Karpas-422 (cell line): ENCODE data around the gene XPO6. TPM values are rescaled to one million over a fixed set of nuclear protein-coding genes. Genes with fewer than 3 reads are reported as not detected.

Source experiments
- DNase-seq: peaks from one replicate; pipeline ENCODE4 v3.0.0-alpha.2; 2015
- H2AFZ ChIP-seq: fragments of 200-600 bp; sonication (generic); 2 replicates; pipeline ENCODE4 v1.6.1; 2014; ENCODE audit warnings: antibody characterized with exemption, low read length, mixed read lengths
- H3K27ac ChIP-seq: fragments of 200-600 bp; sonication (generic); 2 replicates; pipeline ENCODE4 v1.5.1; 2014; ENCODE audit warnings: mild to moderate bottlenecking, low read length, moderate library complexity
- H3K27me3 ChIP-seq: fragments of 200-600 bp; sonication (generic); 2 replicates; pipeline ENCODE4 v1.6.1; 2014; ENCODE audit warnings: low read length, mixed read lengths
- H3K36me3 ChIP-seq: fragments of 200-600 bp; sonication (generic); 2 replicates; pipeline ENCODE4 v1.6.1; 2014; ENCODE audit warnings: low read length, mixed read lengths; ENCODE audit not compliant: insufficient read depth
- H3K4me1 ChIP-seq: fragments of 200-600 bp; sonication (generic); 2 replicates; pipeline ENCODE4 v1.6.1; 2014; ENCODE audit warnings: mild to moderate bottlenecking, low read length, mixed read lengths
- H3K4me2 ChIP-seq: fragments of 200-600 bp; sonication (generic); 2 replicates; pipeline ENCODE4 v1.6.1; 2014; ENCODE audit warnings: low read length, low read depth, mild to moderate bottlenecking; ENCODE audit not compliant: poor library complexity, severe bottlenecking
- H3K4me3 ChIP-seq: fragments of 200-600 bp; sonication (generic); 2 replicates; pipeline ENCODE4 v1.5.1; 2014; ENCODE audit warnings: mild to moderate bottlenecking, antibody characterized with exemption, low read length, mixed read lengths
- H3K79me2 ChIP-seq: fragments of 200-600 bp; sonication (generic); 2 replicates; pipeline ENCODE4 v1.6.1; 2014; ENCODE audit warnings: mild to moderate bottlenecking, low read length, mixed read lengths
- H3K9ac ChIP-seq: fragments of 200-600 bp; sonication (generic); 2 replicates; pipeline ENCODE4 v1.6.0; 2014; ENCODE audit warnings: low read length
- H3K9me2 ChIP-seq: fragments of 200-600 bp; sonication (generic), shearing (Covaris generic); replicated peaks from 2 replicates; pipeline ENCODE4 v1.6.0; 2014; ENCODE audit warnings: mild to moderate bottlenecking, low read length, moderate library complexity; ENCODE audit not compliant: insufficient read depth
- H3K9me3 ChIP-seq: fragments of 300-700, 200-600 bp; sonication (generic); 2 replicates; pipeline ENCODE4 v1.6.1; 2014; ENCODE audit warnings: low read length, mixed read lengths
- H4K20me1 ChIP-seq: fragments of 200-600 bp; sonication (generic); 2 replicates; pipeline ENCODE4 v1.6.1; 2014; ENCODE audit warnings: mild to moderate bottlenecking, antibody characterized with exemption, low read length, low read depth; ENCODE audit not compliant: insufficient read depth
- total RNA-seq: library from RNA; depleted of rRNA; stranded (reverse); fragments of >200 nt; shearing (Covaris generic); gene quantifications from 2 replicates; pipeline ENCODE4 v1.2.3, GENCODE V29; 2014; ENCODE audit warnings: low replicate concordance

XPO6 gene
- total RNA-seq, 1 experiment from 2014 or later, result 136 TPM

DNA sequence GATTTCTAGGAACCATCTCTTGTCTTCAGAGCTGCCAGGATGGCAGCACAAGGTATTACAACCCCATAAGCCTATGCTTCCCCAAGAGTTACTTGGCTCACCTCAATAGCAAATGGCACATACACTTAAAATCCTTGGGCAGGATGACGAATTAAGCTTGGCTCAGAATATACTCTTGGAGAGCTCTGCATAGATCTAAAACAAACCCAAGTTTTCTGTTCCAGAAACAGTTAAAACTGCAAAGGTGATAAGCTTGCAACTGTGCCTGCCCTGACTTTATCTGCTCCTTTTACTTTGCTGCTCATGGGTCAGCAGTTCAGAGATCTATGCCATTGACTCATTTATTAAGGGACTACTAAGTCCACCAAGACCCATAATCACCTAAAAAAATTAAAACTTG, 26.1 kb downstream of the XPO6 start:
- Histone ChIP-seq H3K36me3 (peaks cover 53% of the 10 kb centered on the region), H3K27ac (no peak overlapping the region), H3K9me3 (no peaks in the 10 kb centered on the region), H3K9me2 (no peaks in the 10 kb centered on the region), H3K9ac (no peak overlapping the region), H3K4me2 (no peak overlapping the region), H4K20me1 (peaks cover 49% of the 10 kb centered on the region), H3K27me3 (no peaks in the 10 kb centered on the region), H2AFZ (no peak overlapping the region), H3K4me3 (no peak overlapping the region), H3K79me2 (peaks cover 99% of the 10 kb centered on the region), H3K4me1 (peaks cover 63% of the 10 kb centered on the region)
- no peak for DNase-seq

DNA sequence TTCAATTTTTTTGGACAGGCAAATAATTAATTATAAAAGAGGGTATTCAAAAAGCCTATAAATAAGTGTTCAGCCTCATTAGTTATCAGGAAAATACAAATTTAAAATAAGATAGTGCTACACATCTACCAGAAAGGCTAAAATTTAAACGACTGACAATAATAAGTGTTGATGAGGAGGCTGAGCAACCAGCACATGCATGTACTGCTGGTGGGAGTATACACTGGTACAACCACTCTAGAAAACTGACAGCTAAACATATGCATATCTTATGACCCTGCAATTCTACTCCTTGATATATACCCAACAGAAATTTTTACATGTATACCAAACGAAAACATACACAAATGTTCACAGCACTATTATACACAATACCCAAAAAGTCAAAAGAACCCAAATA, 27.1 kb downstream of the XPO6 start:
- H2AFZ ChIP-seq, result no peak overlapping the region
- no peak overlapping the region for H3K4me2 ChIP-seq
- H3K36me3 ChIP-seq, result peaks cover 49% of the 10 kb centered on the region
- no peak overlapping the region for H3K4me3 ChIP-seq
- H3K9me2 ChIP-seq, result no peaks in the 10 kb centered on the region
- no peak overlapping the region for H3K27ac ChIP-seq
- peaks cover 53% of the 10 kb centered on the region for H3K4me1 ChIP-seq
- H3K9ac ChIP-seq, result no peak overlapping the region
- no peaks in the 10 kb centered on the region for H3K27me3 ChIP-seq
- H3K79me2 ChIP-seq, result peaks cover 99% of the 10 kb centered on the region
- no peaks in the 10 kb centered on the region for H3K9me3 ChIP-seq
- no peak for DNase-seq
- peaks cover 41% of the 10 kb centered on the region for H4K20me1 ChIP-seq

DNA sequence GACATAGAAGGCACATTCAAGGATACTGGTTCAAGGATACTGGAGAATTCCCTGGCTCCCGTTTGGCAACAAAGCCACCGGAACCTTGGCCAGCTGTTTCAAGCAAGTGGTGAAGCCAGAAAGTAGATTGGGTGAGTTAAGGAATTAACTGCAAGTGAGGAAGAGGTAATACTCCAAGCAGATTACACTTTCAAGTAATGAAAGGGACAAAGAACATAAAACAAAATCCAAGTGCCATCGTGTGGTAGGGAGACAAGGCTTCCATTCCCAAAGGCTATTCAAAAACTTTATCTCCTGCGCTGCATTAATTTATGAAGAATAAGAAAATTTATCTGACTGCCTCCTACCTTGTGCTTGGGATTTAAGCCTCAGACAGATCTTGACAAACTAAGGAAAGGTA, 27.8 kb downstream of the XPO6 start:
- no peak overlapping the region for H3K9ac ChIP-seq
- H2AFZ ChIP-seq, result no peak overlapping the region
- H3K4me1 ChIP-seq, result peaks cover 46% of the 10 kb centered on the region
- peaks cover 50% of the 10 kb centered on the region for H3K36me3 ChIP-seq
- H3K9me3 ChIP-seq, result no peaks in the 10 kb centered on the region
- H4K20me1 ChIP-seq, result peaks cover 38% of the 10 kb centered on the region
- no peaks in the 10 kb centered on the region for H3K9me2 ChIP-seq
- no peak overlapping the region for H3K4me2 ChIP-seq
- no peak overlapping the region for H3K4me3 ChIP-seq
- H3K27me3 ChIP-seq, result no peaks in the 10 kb centered on the region
- peaks cover 99% of the 10 kb centered on the region for H3K79me2 ChIP-seq
- no peak for DNase-seq
- H3K27ac ChIP-seq, result no peak overlapping the region

DNA sequence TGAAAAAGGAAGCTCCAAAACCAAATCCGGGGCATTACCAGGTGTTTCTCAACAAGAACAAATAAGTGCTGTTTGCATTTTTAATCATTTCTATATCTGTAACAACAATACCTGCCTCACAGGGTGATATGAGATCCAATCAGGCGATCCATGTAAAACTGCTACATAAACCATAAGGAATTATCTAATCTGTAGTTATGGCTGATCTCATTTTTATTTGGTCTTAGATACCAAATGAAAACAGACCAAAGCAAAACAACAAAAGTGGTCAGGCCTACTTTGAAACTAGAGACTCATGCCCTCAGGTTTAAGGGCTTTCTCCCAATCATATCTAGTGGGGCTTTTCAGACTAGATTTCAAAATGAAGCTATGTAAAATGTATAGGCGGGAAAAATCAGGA, 28.3 kb downstream of the XPO6 start:
- H3K4me3 ChIP-seq, result no peak overlapping the region
- peaks cover 42% of the 10 kb centered on the region for H3K4me1 ChIP-seq
- no peak overlapping the region for H2AFZ ChIP-seq
- no peak for DNase-seq
- H3K36me3 ChIP-seq, result peaks cover 50% of the 10 kb centered on the region
- H3K9me3 ChIP-seq, result no peaks in the 10 kb centered on the region
- peaks cover 38% of the 10 kb centered on the region for H4K20me1 ChIP-seq
- H3K4me2 ChIP-seq, result no peak overlapping the region
- H3K79me2 ChIP-seq, result peaks cover 99% of the 10 kb centered on the region
- no peaks in the 10 kb centered on the region for H3K9me2 ChIP-seq
- H3K27ac ChIP-seq, result no peak overlapping the region
- no peaks in the 10 kb centered on the region for H3K27me3 ChIP-seq
- no peak overlapping the region for H3K9ac ChIP-seq

DNA sequence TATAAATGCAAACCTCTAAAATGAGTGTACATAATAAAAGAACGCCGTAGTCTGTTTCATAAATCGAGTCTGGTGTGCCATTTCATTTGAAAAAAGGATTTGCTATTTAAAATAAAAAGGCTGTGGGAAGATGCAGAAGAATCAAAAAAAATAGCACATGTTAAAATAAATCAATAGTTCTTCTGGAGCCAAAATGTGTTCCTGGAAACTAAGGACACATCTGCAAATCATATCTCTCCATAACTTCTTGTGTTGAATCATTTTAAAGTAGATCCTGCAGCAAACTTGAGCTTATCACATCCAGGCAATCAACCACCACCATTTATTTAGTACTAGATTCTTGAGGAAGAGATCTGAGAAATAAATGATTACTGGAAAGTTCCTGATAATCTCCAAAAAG, 29.0 kb downstream of the XPO6 start:
- H3K4me1 ChIP-seq, result peaks cover 35% of the 10 kb centered on the region
- no peak overlapping the region for H3K27ac ChIP-seq
- no peaks in the 10 kb centered on the region for H3K9me3 ChIP-seq
- H3K27me3 ChIP-seq, result no peaks in the 10 kb centered on the region
- H3K4me3 ChIP-seq, result no peak overlapping the region
- H2AFZ ChIP-seq, result no peak overlapping the region
- H3K36me3 ChIP-seq, result peaks cover 47% of the 10 kb centered on the region
- peaks cover 99% of the 10 kb centered on the region for H3K79me2 ChIP-seq
- no peaks in the 10 kb centered on the region for H3K9me2 ChIP-seq
- H3K9ac ChIP-seq, result no peak overlapping the region
- H4K20me1 ChIP-seq, result peaks cover 38% of the 10 kb centered on the region
- H3K4me2 ChIP-seq, result no peak overlapping the region
- no peak for DNase-seq

DNA sequence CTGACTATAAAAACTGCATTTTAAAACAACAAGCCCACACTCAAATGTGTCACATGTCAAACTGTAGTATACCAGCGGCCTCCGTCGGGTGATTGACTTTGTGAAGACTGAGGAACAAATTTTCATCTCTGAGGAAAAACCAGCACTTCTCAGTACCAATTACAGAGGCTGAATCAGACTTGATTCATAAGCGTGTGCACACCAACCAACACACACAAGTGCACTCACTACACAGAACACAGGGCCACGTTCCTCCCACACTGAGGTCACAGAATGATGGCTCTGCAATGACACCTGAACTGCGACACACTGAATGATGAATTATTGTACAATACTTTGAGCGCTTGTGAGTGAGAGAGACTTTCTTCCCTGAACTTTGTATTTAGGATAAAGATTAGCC, 29.6 kb downstream of the XPO6 start:
- H3K27me3 ChIP-seq, result no peaks in the 10 kb centered on the region
- no peak overlapping the region for H3K4me2 ChIP-seq
- H3K9me2 ChIP-seq, result no peaks in the 10 kb centered on the region
- no peak overlapping the region for H3K9ac ChIP-seq
- peaks cover 29% of the 10 kb centered on the region for H3K4me1 ChIP-seq
- H3K36me3 ChIP-seq, result peaks cover 50% of the 10 kb centered on the region
- peaks cover 39% of the 10 kb centered on the region for H4K20me1 ChIP-seq
- peaks cover 99% of the 10 kb centered on the region for H3K79me2 ChIP-seq
- no peak overlapping the region for H3K27ac ChIP-seq
- no peaks in the 10 kb centered on the region for H3K9me3 ChIP-seq
- no peak overlapping the region for H3K4me3 ChIP-seq
- no peak overlapping the region for H2AFZ ChIP-seq
- DNase-seq, result no peak

DNA sequence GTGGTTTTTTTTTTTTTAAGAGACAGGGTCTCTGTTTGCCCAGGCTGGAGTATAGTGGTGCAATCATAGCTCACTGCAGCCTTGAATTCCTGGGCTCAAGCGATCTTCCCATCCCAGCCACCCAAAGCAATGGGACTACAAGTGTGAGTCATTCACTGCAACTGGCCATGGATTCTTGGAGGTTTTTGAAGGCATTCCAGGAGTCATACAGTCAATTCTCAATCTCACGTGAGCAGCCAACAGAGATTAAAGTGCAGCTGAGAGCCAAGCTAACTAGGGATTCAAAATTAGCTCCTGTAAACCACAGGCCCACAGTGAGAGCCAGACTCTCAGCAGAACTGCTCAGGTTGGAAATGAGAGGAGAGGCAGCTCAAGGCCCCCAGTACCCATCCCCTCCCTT, 30.2 kb downstream of the XPO6 start:
- Histone ChIP-seq H2AFZ (no peak overlapping the region), H3K9me2 (no peaks in the 10 kb centered on the region), H3K9me3 (no peaks in the 10 kb centered on the region), H3K4me2 (no peak overlapping the region), H3K27ac (no peak overlapping the region), H3K4me1 (peaks cover 28% of the 10 kb centered on the region), H3K9ac (no peak overlapping the region), H3K27me3 (no peaks in the 10 kb centered on the region), H3K4me3 (no peak overlapping the region), H3K79me2 (peaks cover 99% of the 10 kb centered on the region), H4K20me1 (peaks cover 43% of the 10 kb centered on the region), H3K36me3 (peaks cover 52% of the 10 kb centered on the region)
- DNase-seq, result no peak

DNA sequence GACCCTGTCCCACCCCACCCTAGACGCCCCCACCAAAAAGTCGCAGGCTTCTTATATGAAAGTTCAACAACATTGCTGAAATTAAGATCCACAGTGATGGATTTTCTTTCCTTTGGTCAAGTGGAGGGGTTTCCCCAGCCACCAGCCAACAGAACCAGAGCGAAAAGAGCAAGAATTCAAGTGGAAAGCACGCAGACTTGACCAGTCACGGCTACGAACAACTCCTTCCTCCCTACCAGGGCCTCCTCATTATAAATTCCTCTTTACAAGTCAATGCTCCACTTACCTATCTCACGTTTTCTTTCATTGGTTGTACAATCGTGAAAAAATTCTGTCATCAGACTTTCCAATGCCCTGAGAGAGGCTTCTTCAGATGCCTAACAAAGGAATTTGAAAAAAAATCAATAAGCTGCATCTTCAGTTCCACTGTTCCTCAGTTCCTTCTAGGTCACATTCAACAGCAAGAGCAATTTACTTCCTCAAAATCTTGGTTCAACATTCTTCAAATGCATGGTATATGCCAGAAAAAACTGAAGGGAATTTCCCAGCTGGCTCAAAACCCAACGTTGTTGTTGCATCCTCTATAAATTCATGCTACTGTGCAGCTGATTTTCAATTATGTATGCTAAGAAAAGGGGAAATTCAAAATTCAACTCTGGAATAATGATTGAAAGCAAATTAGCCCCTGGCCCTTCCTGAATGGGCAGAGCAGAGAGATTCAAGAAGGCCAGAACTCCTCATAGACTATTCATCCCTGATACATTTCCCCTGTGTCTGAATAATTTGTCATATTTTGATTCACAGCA, 30.9 kb downstream of the XPO6 start:
- Histone ChIP-seq H3K27me3 (no peaks in the 10 kb centered on the region), H3K27ac (no peak overlapping the region), H3K4me1 (peaks cover 28% of the 10 kb centered on the region)

More for the DNA sequence above, 30.9 kb downstream of the XPO6 start:
- Histone ChIP-seq H3K79me2 (peaks cover 97% of the 10 kb centered on the region), H3K36me3 (peaks cover 53% of the 10 kb centered on the region), H2AFZ (no peak overlapping the region), H3K4me2 (no peak overlapping the region), H3K9ac (no peak overlapping the region), H3K9me3 (no peaks in the 10 kb centered on the region), H4K20me1 (peaks cover 43% of the 10 kb centered on the region), H3K4me3 (no peak overlapping the region), H3K9me2 (no peaks in the 10 kb centered on the region)
- DNase-seq, result no peak
